Measurements from ENCODE around the gene EXD3.

EXD3 gene

DNA sequence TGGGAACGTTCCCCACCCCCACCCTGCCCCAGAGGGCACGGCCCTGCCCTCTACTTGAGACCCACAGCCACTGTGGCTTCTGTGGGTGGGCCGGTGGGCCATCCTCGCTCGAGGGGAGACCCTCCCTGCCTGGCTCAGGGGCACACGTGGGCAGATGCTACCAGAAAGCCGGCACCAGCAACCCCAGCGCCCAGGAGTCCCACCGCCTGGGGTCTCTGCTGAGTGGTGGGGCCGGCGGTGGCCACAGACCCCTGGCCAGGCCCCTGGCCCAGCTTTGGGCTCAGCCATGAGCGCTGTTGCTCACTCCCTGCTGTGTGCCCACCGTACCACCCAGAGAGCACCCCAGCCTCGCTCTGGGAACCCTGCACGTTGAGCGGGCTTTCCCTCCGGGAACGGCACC is 104.4 kb downstream of the EXD3 start:
- no peak overlapping the region for H3K4me3 ChIP-seq (ENCODE audit: low read length)
- no peaks in the 10 kb centered on the region for H3K27me3 ChIP-seq (ENCODE audit: insufficient read depth, low read length)
- WGBS: 90% methylated on average over 18 of the region's 18 CpGs
- H3K4me1 ChIP-seq (ENCODE audit: insufficient read depth, low read length): peaks cover 9% of the 10 kb centered on the region
- no peak overlapping the region for H3K9ac ChIP-seq (ENCODE audit: low read depth, low read length)
- no peaks in the 10 kb centered on the region for H3K36me3 ChIP-seq (ENCODE audit: insufficient read depth, low read length)
- H3K27ac ChIP-seq (ENCODE audit: low read depth, low read length): no peak overlapping the region
- no peaks in the 10 kb centered on the region for H3K9me3 ChIP-seq (ENCODE audit: insufficient read depth, low read depth, low read length)

DNA sequence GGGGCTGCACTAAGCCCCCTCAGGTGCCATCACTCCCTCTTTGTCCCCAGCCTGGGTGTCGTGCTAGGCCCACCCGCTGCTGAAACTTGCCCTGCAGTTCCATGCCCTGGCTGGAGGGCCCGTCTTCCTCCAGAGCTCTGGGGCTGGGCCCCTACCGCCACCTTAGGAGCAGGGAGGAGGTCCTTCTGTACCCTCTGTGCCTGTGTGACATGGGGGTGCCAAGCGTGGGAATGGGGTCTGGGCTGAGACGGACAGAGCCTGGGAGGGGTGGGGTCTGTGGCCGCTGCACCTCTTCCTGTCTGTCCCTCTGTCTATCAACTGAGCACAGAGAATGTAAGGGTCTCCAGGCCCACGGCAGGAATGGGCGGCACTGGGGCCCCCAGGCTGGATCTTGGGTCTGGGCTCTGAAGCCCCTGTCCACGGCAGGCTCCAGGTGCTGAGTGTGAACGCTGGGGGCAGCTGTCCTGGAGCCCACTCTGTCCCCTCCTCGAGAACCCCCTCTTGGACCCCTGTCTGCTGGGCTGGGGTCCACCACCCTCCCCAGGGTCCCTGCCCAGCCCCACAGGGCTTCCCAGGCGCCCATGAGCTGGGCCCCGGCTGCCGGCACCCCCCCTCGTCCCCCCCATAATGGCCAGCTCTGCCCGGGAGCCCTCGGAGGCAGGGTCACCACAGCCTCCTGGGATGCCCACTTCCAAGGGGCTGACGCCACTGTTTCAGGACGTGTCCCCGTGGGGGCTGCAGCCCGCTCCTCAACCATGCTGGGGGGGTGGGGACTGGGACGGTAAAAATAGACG is 105.0 kb downstream of the EXD3 start:
- H3K27ac ChIP-seq (ENCODE audit: low read depth, low read length): no peak overlapping the region
- H3K36me3 ChIP-seq (ENCODE audit: insufficient read depth, low read length): no peaks in the 10 kb centered on the region
- H3K4me3 ChIP-seq (ENCODE audit: low read length): no peak overlapping the region
- peaks cover 9% of the 10 kb centered on the region for H3K4me1 ChIP-seq (ENCODE audit: insufficient read depth, low read length)
- H3K9me3 ChIP-seq (ENCODE audit: insufficient read depth, low read depth, low read length): no peaks in the 10 kb centered on the region
- no peaks in the 10 kb centered on the region for H3K27me3 ChIP-seq (ENCODE audit: insufficient read depth, low read length)
- 87% methylated on average over 24 of the region's 24 CpGs for WGBS
- H3K9ac ChIP-seq (ENCODE audit: low read depth, low read length): no peak overlapping the region

- Histone ChIP-seq H3K36me3 (ENCODE audit: insufficient read depth, low read length) (no peaks in the 10 kb centered on the region), H3K27ac (ENCODE audit: low read depth, low read length) (no peak overlapping the region), H3K9me3 (ENCODE audit: insufficient read depth, low read depth, low read length) (no peaks in the 10 kb centered on the region), H3K4me3 (ENCODE audit: low read length) (no peak overlapping the region), H3K9ac (ENCODE audit: low read depth, low read length) (no peak overlapping the region), H3K4me1 (ENCODE audit: insufficient read depth, low read length) (peaks cover 9% of the 10 kb centered on the region), H3K27me3 (ENCODE audit: insufficient read depth, low read length) (no peaks in the 10 kb centered on the region)
- WGBS: 89% methylated on average over 19 of the region's 19 CpGs
Measured at GRCh38 chr9:137317021-137317717, 105.8 kb downstream of the EXD3 start.

- Histone ChIP-seq H3K36me3 (ENCODE audit: insufficient read depth, low read length) (no peaks in the 10 kb centered on the region), H3K4me1 (ENCODE audit: insufficient read depth, low read length) (peaks cover 9% of the 10 kb centered on the region), H3K27me3 (ENCODE audit: insufficient read depth, low read length) (no peaks in the 10 kb centered on the region), H3K4me3 (ENCODE audit: low read length) (peak overlapping the region; percentile 40; the same call in 1 of the 2 replicates), H3K27ac (ENCODE audit: low read depth, low read length) (no peak overlapping the region), H3K9ac (ENCODE audit: low read depth, low read length) (0 out of 2 replicates have a peak overlapping the region, but pooled peaks have one; percentile 44), H3K9me3 (ENCODE audit: insufficient read depth, low read depth, low read length) (no peaks in the 10 kb centered on the region)
- 7% methylated on average over 78 of the region's 83 CpGs for whole genome bisulfite sequencing
Measured at GRCh38 chr9:137316012-137316981, 106.7 kb downstream of the EXD3 start.

DNA sequence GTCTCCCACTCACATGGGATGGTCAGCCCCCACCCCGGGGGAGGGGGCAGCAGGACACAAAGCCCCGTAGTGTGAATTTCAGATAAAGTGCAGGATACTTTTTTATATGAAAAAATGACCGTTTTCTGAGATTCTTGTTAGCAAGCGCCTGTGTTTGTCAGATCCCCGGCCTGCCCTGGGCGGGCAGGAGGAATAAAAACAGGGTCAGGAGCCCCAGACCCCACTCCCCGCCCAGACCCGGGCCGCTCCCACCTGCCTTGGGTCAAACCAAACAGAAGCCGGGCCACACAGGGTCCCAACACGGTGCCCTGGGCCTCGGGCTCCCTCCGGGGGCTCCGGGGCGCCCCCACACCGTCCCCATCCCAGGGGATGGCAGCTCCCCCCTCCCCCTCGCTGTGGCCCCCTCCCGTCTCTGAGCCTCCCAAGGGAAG is 107.4 kb downstream of the EXD3 start:
- H3K9me3 ChIP-seq (ENCODE audit: insufficient read depth, low read depth, low read length): no peaks in the 10 kb centered on the region
- H3K27me3 ChIP-seq (ENCODE audit: insufficient read depth, low read length): no peaks in the 10 kb centered on the region
- H3K27ac ChIP-seq (ENCODE audit: low read depth, low read length): no peak overlapping the region
- H3K4me3 ChIP-seq (ENCODE audit: low read length): no peak overlapping the region
- H3K9ac ChIP-seq (ENCODE audit: low read depth, low read length): no peak overlapping the region
- WGBS: 34% methylated on average over 16 of the region's 18 CpGs
- no peaks in the 10 kb centered on the region for H3K36me3 ChIP-seq (ENCODE audit: insufficient read depth, low read length)
- peaks cover 7% of the 10 kb centered on the region for H3K4me1 ChIP-seq (ENCODE audit: insufficient read depth, low read length)

DNA sequence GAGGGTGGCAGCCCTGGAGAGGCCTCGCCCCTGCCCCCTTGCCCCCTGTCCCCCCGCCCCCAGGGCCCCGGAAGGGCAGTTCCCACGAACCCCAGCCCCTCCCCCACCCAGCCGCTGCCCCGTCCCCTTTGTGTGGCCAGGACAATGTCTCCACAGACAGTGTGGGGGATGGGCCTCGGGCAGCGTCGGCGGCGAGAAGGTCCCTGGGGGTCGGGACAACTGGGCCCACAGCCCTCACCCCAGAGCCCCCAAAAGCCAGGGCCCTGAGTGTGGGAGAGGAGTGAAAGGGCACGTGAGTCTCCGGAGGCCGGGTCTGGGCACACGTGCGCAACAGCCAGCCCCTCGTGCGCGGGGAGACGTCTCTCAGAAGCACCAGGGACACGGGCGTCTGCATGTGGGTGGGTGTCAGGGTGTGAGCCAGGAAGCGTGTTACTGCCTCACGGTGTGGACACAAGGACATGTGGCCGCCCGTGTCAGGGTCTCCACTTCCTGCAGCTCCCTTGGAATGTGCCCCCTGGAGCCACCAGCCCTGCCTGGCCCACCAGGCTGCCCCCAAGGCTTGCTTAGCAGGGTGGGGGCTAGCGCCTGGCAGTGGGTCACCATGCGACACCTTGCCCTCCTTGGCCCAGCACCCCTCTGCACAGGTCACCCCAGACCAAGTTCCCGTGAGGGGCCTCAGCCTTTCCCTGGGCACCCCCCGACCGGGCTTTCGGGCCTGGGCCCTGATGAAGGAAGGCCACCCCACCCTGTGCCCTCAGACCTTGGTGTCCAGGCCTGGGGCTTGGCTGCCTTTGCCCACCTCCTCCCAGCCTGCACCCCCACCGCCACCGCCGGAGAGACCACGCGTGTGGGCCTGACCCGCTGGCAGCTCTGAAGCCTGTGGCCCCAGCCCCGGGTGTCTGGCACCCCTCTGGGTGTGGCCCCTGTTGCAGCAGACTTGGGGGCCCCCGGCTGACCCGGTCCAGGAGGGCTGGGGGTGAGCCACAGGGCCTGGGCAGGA is 108.1 kb downstream of the EXD3 start:
- no peak overlapping the region for H3K4me3 ChIP-seq (ENCODE audit: low read length)
- H3K4me1 ChIP-seq (ENCODE audit: insufficient read depth, low read length): peaks cover 8% of the 10 kb centered on the region; the same call in 1 of the 2 replicates
- no peaks in the 10 kb centered on the region for H3K27me3 ChIP-seq (ENCODE audit: insufficient read depth, low read length)
- H3K9ac ChIP-seq (ENCODE audit: low read depth, low read length): 0 out of 2 replicates have a peak overlapping the region, but pooled peaks have one; percentile 1
- no peaks in the 10 kb centered on the region for H3K36me3 ChIP-seq (ENCODE audit: insufficient read depth, low read length)
- no peaks in the 10 kb centered on the region for H3K9me3 ChIP-seq (ENCODE audit: insufficient read depth, low read depth, low read length)
- 83% methylated on average over 36 of the region's 42 CpGs for whole genome bisulfite sequencing
- H3K27ac ChIP-seq (ENCODE audit: low read depth, low read length): no peak overlapping the region

DNA sequence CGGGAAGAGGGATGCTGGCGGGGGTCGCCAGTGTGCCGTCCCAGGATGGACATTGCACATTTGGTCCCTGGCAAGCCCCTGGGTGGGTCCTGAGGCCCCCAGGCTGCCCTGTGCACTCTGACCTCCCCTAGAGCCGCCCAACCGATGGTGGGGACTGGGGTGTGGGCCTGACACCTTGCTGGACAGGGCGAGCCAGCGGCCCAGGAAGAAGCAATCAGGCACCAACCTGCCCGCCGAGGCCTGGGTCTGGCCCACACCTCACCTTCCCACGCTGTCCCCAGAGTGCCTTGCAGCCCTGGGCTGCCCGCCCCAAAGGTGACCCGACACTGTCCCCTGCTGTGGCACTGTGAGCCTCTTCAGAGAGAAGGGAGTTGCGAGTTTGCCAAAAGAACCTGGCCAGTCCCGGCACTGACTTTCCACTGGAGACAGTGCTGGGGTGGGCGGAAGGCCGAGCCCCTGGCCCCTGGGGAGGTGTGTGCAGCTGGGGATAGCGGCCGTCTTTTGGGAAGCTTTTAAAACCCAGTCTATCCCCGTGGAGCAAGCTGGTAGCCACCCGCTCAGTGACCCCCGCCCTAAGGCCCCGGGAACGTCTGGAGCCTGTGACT is 108.9 kb downstream of the EXD3 start:
- 80% methylated on average over 24 of the region's 24 CpGs for WGBS
- no peaks in the 10 kb centered on the region for H3K36me3 ChIP-seq (ENCODE audit: insufficient read depth, low read length)
- no peak overlapping the region for H3K27ac ChIP-seq (ENCODE audit: low read depth, low read length)
- no peaks in the 10 kb centered on the region for H3K27me3 ChIP-seq (ENCODE audit: insufficient read depth, low read length)
- no peaks in the 10 kb centered on the region for H3K9me3 ChIP-seq (ENCODE audit: insufficient read depth, low read depth, low read length)
- no peak overlapping the region for H3K4me3 ChIP-seq (ENCODE audit: low read length)
- no peak overlapping the region for H3K9ac ChIP-seq (ENCODE audit: low read depth, low read length)
- H3K4me1 ChIP-seq (ENCODE audit: insufficient read depth, low read length): peaks cover 8% of the 10 kb centered on the region; the same call in 1 of the 2 replicates

- no peak overlapping the region for H3K27ac ChIP-seq (ENCODE audit: low read depth, low read length)
- H3K4me3 ChIP-seq (ENCODE audit: low read length): no peak overlapping the region
- no peak overlapping the region for H3K9ac ChIP-seq (ENCODE audit: low read depth, low read length)
Measured at GRCh38 chr9:137313326-137313936, 109.5 kb downstream of the EXD3 start.

GRCh38 chr9:137312852-137313325 is 110.1 kb downstream of the EXD3 start:
- Histone ChIP-seq H3K4me1 (ENCODE audit: insufficient read depth, low read length) (peaks cover 8% of the 10 kb centered on the region; the same call in 1 of the 2 replicates), H3K27ac (ENCODE audit: low read depth, low read length) (no peak overlapping the region), H3K9ac (ENCODE audit: low read depth, low read length) (no peak overlapping the region)

More at GRCh38 chr9:137313326-137313936, 109.5 kb downstream of the EXD3 start:
- no peaks in the 10 kb centered on the region for H3K36me3 ChIP-seq (ENCODE audit: insufficient read depth, low read length)
- peaks cover 8% of the 10 kb centered on the region; the same call in 1 of the 2 replicates for H3K4me1 ChIP-seq (ENCODE audit: insufficient read depth, low read length)
- no peaks in the 10 kb centered on the region for H3K27me3 ChIP-seq (ENCODE audit: insufficient read depth, low read length)
- no peaks in the 10 kb centered on the region for H3K9me3 ChIP-seq (ENCODE audit: insufficient read depth, low read depth, low read length)
- WGBS: 79% methylated on average over 9 of the region's 9 CpGs

More at GRCh38 chr9:137312852-137313325, 110.1 kb downstream of the EXD3 start:
- no peaks in the 10 kb centered on the region for H3K27me3 ChIP-seq (ENCODE audit: insufficient read depth, low read length)
- H3K4me3 ChIP-seq (ENCODE audit: low read length): no peak overlapping the region
- 92% methylated on average over 5 of the region's 6 CpGs for WGBS
- H3K9me3 ChIP-seq (ENCODE audit: insufficient read depth, low read depth, low read length): no peaks in the 10 kb centered on the region
- no peaks in the 10 kb centered on the region for H3K36me3 ChIP-seq (ENCODE audit: insufficient read depth, low read length)
